ENCODE measurements around the gene FUZ. TPM values are rescaled to one million over a fixed set of nuclear protein-coding genes. Genes with fewer than 3 reads are reported as not detected.

The FUZ gene
- total RNA-seq, 3 donors from 2014 or later (not counting 1 experiment from before 2014, with no cell fraction given) = 17.7 to 33.1 (median 20.6) TPM

- no peaks in the 10 kb centered on the region for H3K36me3 Mint-ChIP-seq
- H3K4me3 ChIP-seq (ENCODE audit: low read length) = peak overlapping the region; percentile 40
- peak overlapping the region; percentile 80 for H3K4me3 Mint-ChIP-seq
- H3K27me3 ChIP-seq (ENCODE audit: control insufficient read depth, insufficient read depth, low read length) = no peaks in the 10 kb centered on the region
- DNase-seq = peak in 1 of 2 donors; percentile 60
- H3K9me3 ChIP-seq (ENCODE audit: control insufficient read depth, insufficient read depth, low read length) = no peaks in the 10 kb centered on the region
- H3K36me3 ChIP-seq (ENCODE audit: control insufficient read depth, insufficient read depth, low read length) = peaks cover 3% of the 10 kb centered on the region
- WGBS (ENCODE audit: insufficient coverage) = 2% methylated on average over 73 of the region's 78 CpGs
- no peak overlapping the region for H3K27ac ChIP-seq (ENCODE audit: low read length)
- H3K4me1 Mint-ChIP-seq = peaks cover 30 to 33% of the 10 kb centered on the region in 2 donors
- TF ChIP-seq CTCF (IDR thresholded peaks at IDR 0.05) = no peak
- H3K27me3 Mint-ChIP-seq (ENCODE audit: low read depth in 2 of 2) = no peaks in the 10 kb centered on the region
- H3K4me1 ChIP-seq (ENCODE audit: control insufficient read depth, insufficient read depth, low read length) = peaks cover 31% of the 10 kb centered on the region
- ATAC-seq = no peak
- H3K9me3 Mint-ChIP-seq = no peaks in the 10 kb centered on the region
- peak overlapping the region; percentile 56 to 95 for H3K27ac Mint-ChIP-seq
- intact Hi-C loops (cut with micrococcal nuclease) = loop anchor here (2.0 kb wide), 2 partner anchors 15 to 33 kb away; partner anchors contain the start of genes MED25 and PNKP
Measured at GRCh38 chr19:49851456-49852259, 38.6 kb upstream of the FUZ start.

- Histone ChIP-seq H3K4me3 (ENCODE audit: low read length) (peak within 1 kb of the TSS; percentile 77), H3K9me3 (ENCODE audit: control insufficient read depth, insufficient read depth, low read length) (no peaks in the 10 kb centered on the region), H3K36me3 (ENCODE audit: control insufficient read depth, insufficient read depth, low read length) (peaks cover 3% of the 10 kb centered on the region), H3K27me3 (ENCODE audit: control insufficient read depth, insufficient read depth, low read length) (no peaks in the 10 kb centered on the region), H3K4me1 (ENCODE audit: control insufficient read depth, insufficient read depth, low read length) (peaks cover 31% of the 10 kb centered on the region), H3K27ac (ENCODE audit: low read length) (peak within 1 kb of the TSS; percentile 94)
- ATAC-seq (peak; percentile 90 to 96 (median 91)), DNase-seq (peak; percentile 92 to 95)
- Mint-ChIP-seq H3K36me3 (no peaks in the 10 kb centered on the region), H3K27ac (peak within 1 kb of the TSS; percentile 86 to 95), H3K4me1 (peaks cover 30 to 33% of the 10 kb centered on the region in 2 donors), H3K9me3 (no peaks in the 10 kb centered on the region), H3K4me3 (peak within 1 kb of the TSS; percentile 93), H3K27me3 (ENCODE audit: low read depth in 2 of 2) (no peaks in the 10 kb centered on the region)
- intact Hi-C loops (cut with micrococcal nuclease) = loop anchor here (1.0 to 2.0 kb wide), 2 partner anchors 32 to 84 kb away; partner anchors contain the start of gene MED25
- no peak for TF ChIP-seq CTCF (IDR thresholded peaks at IDR 0.05)
- 2% methylated on average over 98 of the region's 98 CpGs for WGBS (ENCODE audit: insufficient coverage)
Measured at GRCh38 chr19:49850487-49851342, 37.6 kb upstream of the FUZ start, which contains the start of gene PTOV1. Gene PTOV1, plus strand, starts transcription at chr19:49851159.

- 63% methylated on average over 12 of the region's 12 CpGs for WGBS (ENCODE audit: insufficient coverage)
- peaks cover 30 to 33% of the 10 kb centered on the region in 2 donors for H3K4me1 Mint-ChIP-seq
- no peaks in the 10 kb centered on the region for H3K27me3 ChIP-seq (ENCODE audit: control insufficient read depth, insufficient read depth, low read length)
- no peaks in the 10 kb centered on the region for H3K9me3 Mint-ChIP-seq
- intact Hi-C loops (cut with micrococcal nuclease) = loop anchor here (1.0 to 2.0 kb wide), 2 partner anchors 31 to 84 kb away; partner anchors contain the start of gene MED25
- no peaks in the 10 kb centered on the region for H3K27me3 Mint-ChIP-seq (ENCODE audit: low read depth in 2 of 2)
- peak overlapping the region; percentile 93 for H3K4me3 Mint-ChIP-seq
- DNase-seq = no peak
- ATAC-seq = no peak
- TF ChIP-seq CTCF (IDR thresholded peaks at IDR 0.05) = no peak
- no peaks in the 10 kb centered on the region for H3K9me3 ChIP-seq (ENCODE audit: control insufficient read depth, insufficient read depth, low read length)
- H3K27ac Mint-ChIP-seq = peak overlapping the region; percentile 86 to 95
- H3K36me3 Mint-ChIP-seq = no peaks in the 10 kb centered on the region
- peak overlapping the region; percentile 77 for H3K4me3 ChIP-seq (ENCODE audit: low read length)
- H3K27ac ChIP-seq (ENCODE audit: low read length) = peak overlapping the region; percentile 94
- H3K4me1 ChIP-seq (ENCODE audit: control insufficient read depth, insufficient read depth, low read length) = peaks cover 31% of the 10 kb centered on the region
- peaks cover 3% of the 10 kb centered on the region for H3K36me3 ChIP-seq (ENCODE audit: control insufficient read depth, insufficient read depth, low read length)
Measured at GRCh38 chr19:49850221-49850486, 37.1 kb upstream of the FUZ start.
